Brain microvascular endothelial cell (primary cell): ENCODE results near the gene RBMS3.
A peak's percentile ranks its signal among the peaks of the same experiment; 100 is the strongest.

ENCODE experiments used
- DNase-seq: peaks from one replicate; pipeline ENCODE4 v3.0.0-alpha.2; 2020
- H3K27ac ChIP-seq: fragments of 250-450 bp; sonication (Bioruptor Pico); 2 replicates; pipeline ENCODE4 v1.5.1; 2020; ENCODE audit warnings: mild to moderate bottlenecking, moderate library complexity
- H3K27me3 ChIP-seq: fragments of 250-450 bp; sonication (Bioruptor Pico); replicated peaks from 2 replicates; pipeline ENCODE4 v1.5.1; 2020; ENCODE audit warnings: mild to moderate bottlenecking
- H3K36me3 ChIP-seq: fragments of 250-450 bp; sonication (Bioruptor Pico); replicated peaks from 2 replicates; pipeline ENCODE4 v1.5.1; 2020; ENCODE audit warnings: mild to moderate bottlenecking
- H3K4me3 ChIP-seq: 2 replicates; pipeline ENCODE4 v1.5.1; 2011; ENCODE audit warnings: low read depth, mild to moderate bottlenecking, control low read depth, low read length, moderate library complexity
- in situ Hi-C: cut with HindIII; loops from 2 replicates; pipeline ENCODE4 v1.10.0; 2017; ENCODE audit warnings: low sequenced_read_pairs, low pct_ligation_motif_present
- TF ChIP-seq, protein P1 (sequence below): IDR thresholded peaks from 2 replicates; pipeline ENCODE4 v1.5.1; 2011; ENCODE audit warnings: low read depth, mild to moderate bottlenecking, moderate library complexity, low read length, control low read depth, inconsistent platforms; ENCODE audit errors: missing control alignments

RBMS3 gene

GRCh38 chr3:29277249-29277648 is 3.6 kb upstream of the RBMS3 start:
- no peaks in the 10 kb centered on the region for H3K36me3 ChIP-seq
- no peak for DNase-seq
- TF ChIP-seq, protein P1, sequence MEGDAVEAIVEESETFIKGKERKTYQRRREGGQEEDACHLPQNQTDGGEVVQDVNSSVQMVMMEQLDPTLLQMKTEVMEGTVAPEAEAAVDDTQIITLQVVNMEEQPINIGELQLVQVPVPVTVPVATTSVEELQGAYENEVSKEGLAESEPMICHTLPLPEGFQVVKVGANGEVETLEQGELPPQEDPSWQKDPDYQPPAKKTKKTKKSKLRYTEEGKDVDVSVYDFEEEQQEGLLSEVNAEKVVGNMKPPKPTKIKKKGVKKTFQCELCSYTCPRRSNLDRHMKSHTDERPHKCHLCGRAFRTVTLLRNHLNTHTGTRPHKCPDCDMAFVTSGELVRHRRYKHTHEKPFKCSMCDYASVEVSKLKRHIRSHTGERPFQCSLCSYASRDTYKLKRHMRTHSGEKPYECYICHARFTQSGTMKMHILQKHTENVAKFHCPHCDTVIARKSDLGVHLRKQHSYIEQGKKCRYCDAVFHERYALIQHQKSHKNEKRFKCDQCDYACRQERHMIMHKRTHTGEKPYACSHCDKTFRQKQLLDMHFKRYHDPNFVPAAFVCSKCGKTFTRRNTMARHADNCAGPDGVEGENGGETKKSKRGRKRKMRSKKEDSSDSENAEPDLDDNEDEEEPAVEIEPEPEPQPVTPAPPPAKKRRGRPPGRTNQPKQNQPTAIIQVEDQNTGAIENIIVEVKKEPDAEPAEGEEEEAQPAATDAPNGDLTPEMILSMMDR = no peak
- H3K4me3 ChIP-seq = no peak overlapping the region
- H3K27me3 ChIP-seq = no peaks in the 10 kb centered on the region
- in situ Hi-C loops = loop anchor here (25.0 kb wide), 1 partner anchor 485 kb away; no protein-coding TSS in a partner anchor
- H3K27ac ChIP-seq = no peak overlapping the region

DNA sequence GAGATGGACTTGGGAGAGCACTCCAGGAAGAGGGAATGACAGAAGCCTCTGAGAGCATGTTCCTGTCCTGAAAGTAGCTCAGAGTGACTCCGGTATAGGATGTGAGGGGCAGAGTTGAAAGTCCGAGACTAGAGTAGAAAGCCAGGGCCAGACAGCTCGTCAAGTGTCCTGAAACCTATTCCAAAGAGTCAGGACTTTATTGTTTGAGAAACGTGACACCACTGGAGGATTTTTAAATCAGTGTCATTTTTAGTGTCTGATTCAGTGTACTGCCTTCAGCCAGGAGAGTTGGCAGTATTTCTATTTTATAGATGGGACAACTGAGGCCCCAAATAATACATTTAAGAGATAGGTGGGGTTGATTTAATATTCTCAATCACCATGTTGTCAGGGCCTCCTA is 1.6 kb upstream of the RBMS3 start:
- no peak overlapping the region for H3K4me3 ChIP-seq
- TF ChIP-seq, protein P1 = no peak
- DNase-seq = no peak
- in situ Hi-C loops = loop anchor here (25.0 kb wide), 1 partner anchor 483 kb away; no protein-coding TSS in a partner anchor
- H3K27me3 ChIP-seq = no peaks in the 10 kb centered on the region
- H3K27ac ChIP-seq = no peak overlapping the region
- no peaks in the 10 kb centered on the region for H3K36me3 ChIP-seq

DNA sequence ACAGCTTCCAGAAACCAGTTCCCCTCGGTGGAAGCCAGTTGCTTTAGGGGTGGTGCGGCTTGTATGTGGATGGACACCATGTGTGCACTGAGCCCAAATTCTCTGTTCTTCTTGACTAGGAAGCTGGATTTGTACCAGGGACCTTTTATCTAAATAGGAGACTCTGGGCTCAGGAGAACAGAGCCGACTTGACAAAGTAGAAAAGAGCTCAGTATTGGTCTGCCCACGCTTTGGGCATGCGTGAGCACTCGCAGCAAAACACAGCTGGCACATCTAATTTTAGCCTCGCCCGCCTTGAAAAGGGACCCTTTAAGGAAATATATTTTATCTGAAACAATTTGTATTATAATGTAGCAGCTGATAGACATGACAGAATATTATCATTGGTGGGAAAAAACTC is 1.1 kb upstream of the RBMS3 start:
- no peaks in the 10 kb centered on the region for H3K36me3 ChIP-seq
- no peak for DNase-seq
- in situ Hi-C loops = loop anchor here (25.0 kb wide), 1 partner anchor 482 kb away; no protein-coding TSS in a partner anchor
- H3K27ac ChIP-seq = no peak overlapping the region
- TF ChIP-seq, protein P1 = no peak
- no peaks in the 10 kb centered on the region for H3K27me3 ChIP-seq
- peak overlapping the region; percentile 78 for H3K4me3 ChIP-seq

- TF ChIP-seq, protein P1 = no peak
- no peaks in the 10 kb centered on the region for H3K36me3 ChIP-seq
- in situ Hi-C loops = loop anchor here (25.0 kb wide), 1 partner anchor 481 kb away; no protein-coding TSS in a partner anchor
- no peak for DNase-seq
- no peaks in the 10 kb centered on the region for H3K27me3 ChIP-seq
- peak overlapping the region; percentile 78 for H3K4me3 ChIP-seq
- peak overlapping the region; percentile 93 for H3K27ac ChIP-seq
Observed at GRCh38 chr3:29281094-29281343, 148 bp downstream of the RBMS3 start.

DNA sequence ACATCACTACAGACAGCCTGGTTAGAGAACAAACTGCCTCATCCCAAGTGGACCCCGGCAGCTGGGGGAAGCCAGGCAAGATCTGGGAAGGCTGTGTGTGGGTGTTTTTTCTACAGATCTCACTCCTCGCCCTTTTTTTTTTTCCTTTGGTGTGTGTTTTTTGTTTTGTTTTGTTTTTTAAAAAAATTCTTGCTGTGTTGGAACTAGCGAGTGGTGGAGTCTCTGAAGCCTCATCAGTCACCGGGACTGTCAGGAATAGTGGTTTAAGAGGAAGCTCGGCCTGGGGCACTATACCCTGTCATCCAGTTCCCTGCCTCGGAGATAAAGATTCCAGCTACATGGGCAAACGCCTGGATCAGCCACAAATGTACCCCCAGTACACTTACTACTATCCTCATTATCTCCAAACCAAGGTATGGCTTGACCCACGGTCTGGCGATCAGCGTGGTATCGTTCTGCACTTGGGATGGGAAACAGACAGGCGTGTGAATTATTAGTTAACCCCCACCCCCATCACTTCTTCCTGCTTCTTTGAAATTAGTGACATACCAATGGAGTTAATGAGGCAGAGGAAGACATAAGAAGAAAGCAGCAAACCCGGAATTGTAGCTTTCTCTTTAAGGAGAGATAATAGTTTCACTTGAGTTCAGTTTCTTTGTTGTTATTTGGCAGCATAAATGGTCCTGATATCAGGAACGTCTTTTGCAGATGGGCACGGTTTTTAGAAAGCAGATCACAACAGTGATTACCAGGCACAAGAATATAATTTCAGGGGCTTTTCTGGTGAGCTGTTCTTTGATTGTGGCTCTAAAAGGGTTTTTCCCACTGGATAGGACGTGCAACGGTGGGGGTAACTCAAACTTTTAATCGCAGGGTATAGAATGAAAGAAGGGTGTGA is 722 bp downstream of the RBMS3 start:
- TF ChIP-seq, protein P1 = no peak
- in situ Hi-C loops = loop anchor here (25.0 kb wide), 1 partner anchor 481 kb away; no protein-coding TSS in a partner anchor
- Histone ChIP-seq H3K27ac (peak overlapping the region; percentile 93), H3K27me3 (no peaks in the 10 kb centered on the region), H3K4me3 (peak overlapping the region; percentile 78), H3K36me3 (no peaks in the 10 kb centered on the region)
- peak; percentile 39 for DNase-seq
